K562 (cell line): Measurements from ENCODE around the gene SEC23IP. TPM values are rescaled to one million over a fixed set of nuclear protein-coding genes. Genes with fewer than 3 reads are reported as not detected.

Experiments
- ATAC-seq: fragments of 200-7000 bp; cut with Tn5 transposase; 3 replicates; pipeline ENCODE4 v1.9.1; 2020; ENCODE audit warnings: moderate library complexity
- BruUV-seq: library from RNA; stranded (reverse); fragments of 400-500 nt; replicated peaks from 2 replicates; lab custom pipeline; 2021; lab: Mats Ljungman, UMichigan
- CTCF ChIA-PET: fragments of 300-600 bp; formaldehyde crosslinking; extraction: SDS; loops from one replicate; lab custom pipeline; 2021; ENCODE audit warnings: low intra/inter-chr PET ratio; lab: Yijun Ruan, JAX
- POLR2A ChIA-PET: fragments of 300-600, 350-650 bp; sonication (Branson Sonifier 250); formaldehyde crosslinking; extraction: SDS; loops from one replicate; lab custom pipeline; 2021; ENCODE audit warnings: antibody characterized with exemption, inconsistent platforms; lab: Yijun Ruan, JAX
- DNase-seq, 4 experiments: peaks; one replicate each; pipeline versions ENCODE4 v3.0.0 to v3.0.0-alpha.2; 2011 to 2018; ENCODE audit warnings: low spot score in 3 of 4, mixed read lengths in 3 of 4; ENCODE audit errors: extremely low read depth in 1 of 4
- FAIRE-seq: peaks from 2 replicates; lab custom pipeline; 2011; peaks lifted over from hg19 to GRCh38; lab: Jason Lieb, UNC
- H2AFZ ChIP-seq: 2 replicates; pipeline ENCODE4 v1.6.0; 2011; ENCODE audit warnings: low read depth, low read length, control low read depth, inconsistent platforms
- H3K27ac ChIP-seq: fragments of 200-600 bp; 3 replicates; pipeline ENCODE4 v1.8.0; 2011; ENCODE audit warnings: low read depth, mild to moderate bottlenecking, control low read depth, inconsistent platforms, low read length, moderate library complexity, mixed read lengths; ENCODE audit errors: extremely low read depth
- H3K27me3 ChIP-seq, 2 experiments: fragments of 300-600 bp in 1 of 2; 2 replicates in 1 of 2; 3 replicates in 1 of 2; pipeline versions ENCODE4 v1.6.0 to v1.8.0; 2011; ENCODE audit warnings: inconsistent platforms in 2 of 2, low read length in 2 of 2, mild to moderate bottlenecking in 1 of 2, mixed read lengths in 1 of 2, moderate library complexity in 1 of 2; ENCODE audit not compliant: control insufficient read depth in 2 of 2, insufficient read depth in 2 of 2
- H3K36me3 ChIP-seq: fragments of 300-600 bp; 3 replicates; pipeline ENCODE4 v1.8.0; 2011; ENCODE audit warnings: mild to moderate bottlenecking, low read length, inconsistent platforms; ENCODE audit not compliant: control insufficient read depth, insufficient read depth
- H3K4me1 ChIP-seq, 2 experiments: fragments of 200-600 bp in 1 of 2; replicated peaks in 1 of 2; 2 replicates in 1 of 2; 3 replicates in 1 of 2; pipeline versions ENCODE4 v1.5.1 to v1.8.0; 2011; ENCODE audit warnings: inconsistent platforms in 2 of 2, low read length in 2 of 2, mild to moderate bottlenecking in 1 of 2, mixed read lengths in 1 of 2, moderate library complexity in 1 of 2; ENCODE audit not compliant: control insufficient read depth in 2 of 2, insufficient read depth in 2 of 2
- H3K4me2 ChIP-seq: 2 replicates; pipeline ENCODE4 v1.6.1; 2011; ENCODE audit warnings: low read length, control low read depth, inconsistent platforms, mixed read lengths; ENCODE audit not compliant: insufficient read depth
- H3K4me3 ChIP-seq: fragments of 200-600 bp; sonication (generic), shearing (Covaris generic); 2 replicates; pipeline ENCODE4 v1.5.1; 2016; ENCODE audit warnings: control low read depth, inconsistent platforms
- H3K79me2 ChIP-seq: fragments of 200-600 bp; 3 replicates; pipeline ENCODE4 v1.8.0; 2011; ENCODE audit warnings: low read length, inconsistent platforms; ENCODE audit not compliant: control insufficient read depth, insufficient read depth
- H3K9ac ChIP-seq, 2 experiments: 2 replicates each; pipeline versions ENCODE4 v1.6.0 to v1.6.1; 2011; ENCODE audit warnings: low read depth in 2 of 2, low read length in 2 of 2, control low read depth in 1 of 2, inconsistent platforms in 1 of 2, mild to moderate bottlenecking in 1 of 2, mixed read lengths in 1 of 2; ENCODE audit not compliant: insufficient read depth in 1 of 2
- H3K9me1 ChIP-seq: one replicate; pipeline ENCODE4 v1.6.0; 2011; ENCODE audit warnings: inconsistent platforms, mild to moderate bottlenecking, low read length, moderate library complexity; ENCODE audit not compliant: control insufficient read depth, insufficient read depth
- H3K9me3 ChIP-seq: replicated peaks from 2 replicates; pipeline ENCODE4 v1.5.1; 2011; ENCODE audit warnings: low read depth, low read length, inconsistent platforms; ENCODE audit not compliant: control insufficient read depth, insufficient read depth
- H4K20me1 ChIP-seq: replicated peaks from 2 replicates; pipeline ENCODE4 v1.6.1; 2011; ENCODE audit warnings: low read length, inconsistent platforms, mixed read lengths; ENCODE audit not compliant: control insufficient read depth, insufficient read depth
- EP300 ChIP-seq: IDR thresholded peaks from 2 replicates; pipeline ENCODE4 v1.6.1; 2012; ENCODE audit warnings: low read length, improper control_type of control experiment
- HMG20A ChIP-seq: fragments of 450-650 bp; formaldehyde crosslinking; conservative IDR thresholded peaks from 2 replicates; pipeline ENCODE4 v1.4.0; 2020; ENCODE audit warnings: mild to moderate bottlenecking, mixed read lengths
- KDM1A ChIP-seq, 2 experiments: fragments of 450-650 bp; IDR thresholded peaks; 2 replicates each; pipeline ENCODE4 v1.6.1; 2016; ENCODE audit warnings: mild to moderate bottlenecking in 2 of 2
- NCOA6 ChIP-seq: fragments of 450-650 bp; IDR thresholded peaks from 2 replicates; pipeline ENCODE4 v1.6.1; 2017; ENCODE audit warnings: mild to moderate bottlenecking
- PYGO2 ChIP-seq: fragments of 450-650 bp; IDR thresholded peaks from 2 replicates; pipeline ENCODE4 v1.6.1; 2016; ENCODE audit warnings: mild to moderate bottlenecking, missing genetic modification characterization, moderate library complexity, missing compliant biosample characterization
- RB1 ChIP-seq: fragments of 450-650 bp; IDR thresholded peaks from 2 replicates; pipeline ENCODE4 v1.6.1; 2017; ENCODE audit warnings: low read depth, mild to moderate bottlenecking
- SMARCB1 ChIP-seq: IDR thresholded peaks from 2 replicates; pipeline ENCODE4 v1.6.1; 2011; ENCODE audit warnings: improper control_type of control experiment, low read depth; ENCODE audit not compliant: insufficient read length
- ZNF644 ChIP-seq: fragments of 200-800 bp; sonication (Bioruptor generic); IDR thresholded peaks from 2 replicates; pipeline ENCODE4 v1.6.1; 2016; ENCODE audit warnings: low read depth, missing genetic modification characterization, missing compliant biosample characterization
- ZNF780A ChIP-seq: fragments of 250-450 bp; sonication (Bioruptor Pico); IDR thresholded peaks from 2 replicates; pipeline ENCODE4 v1.5.0; 2021; ENCODE audit warnings: mild to moderate bottlenecking
- ZNF79 ChIP-seq: fragments of 250-450 bp; sonication (Bioruptor Pico); IDR thresholded peaks from 2 replicates; pipeline ENCODE4 v1.4.0; 2020; ENCODE audit warnings: low read depth, mild to moderate bottlenecking, moderate library complexity
- WGBS: fragments of 100-300 bp; shearing (Covaris generic); methylation state at CpG from one replicate; pipeline ENCODE4 v1.1.6; 2016; ENCODE audit warnings: low coverage, mixed read lengths; ENCODE audit not compliant: insufficient coverage; ENCODE audit errors: missing lambda C conversion rate; 5-methylcytosine and 5-hydroxymethylcytosine counted together
- in situ Hi-C: fragments of 300-500 bp; cut with MboI; formaldehyde crosslinking; loops from 4 replicates; pipeline ENCODE4 v1.15.0; 2018; ENCODE audit warnings: inconsistent platforms, mixed read lengths
- intact Hi-C: fragments of 100-400 bp; cut with micrococcal nuclease; formaldehyde crosslinking; loops from 2 replicates; pipeline ENCODE4 v1.14.2; 2022
- polyA plus RNA-seq, 8 experiments: library from polyadenylated mRNA; depleted of rRNA in 4 of 8; stranded (reverse) in 5 of 8; unstranded in 3 of 8; fragments of >200 nt; fragmentation: Nextera tagmentation in 2 of 8; fragmentation: Illumina TruSeq in 1 of 8; extraction: Ambion mirVana in 2 of 8; extraction: Trizol in 1 of 8; gene quantifications; 2 replicates each; pipeline versions ENCODE4 v1.2.1 to v1.2.3, GENCODE V29; 2011 to 2014; ENCODE audit warnings: inconsistent platforms in 1 of 8, missing spikeins in 1 of 8
- total RNA-seq, 7 experiments: library from RNA; depleted of rRNA in 6 of 7; stranded (reverse); fragments of >200 nt in 6 of 7; fragmentation: Illumina TruSeq in 2 of 7; extraction: Trizol in 2 of 7; gene quantifications; 2 replicates each; pipeline versions ENCODE4 v1.2.1 to v1.2.3, GENCODE V29; 2011 to 2021; ENCODE audit warnings: low replicate concordance in 1 of 7
- TF ChIP-seq, protein P1 (sequence below): conservative IDR thresholded peaks from 2 replicates; pipeline ENCODE4 v1.6.1; 2011; ENCODE audit warnings: low read depth, mild to moderate bottlenecking, low read length; ENCODE audit not compliant: control insufficient read depth
- TF ChIP-seq, protein P2 (sequence below): fragments of 250-450 bp; sonication (Bioruptor Pico); IDR thresholded peaks from 2 replicates; pipeline ENCODE4 v1.5.0; 2022; ENCODE audit warnings: mild to moderate bottlenecking
- TF ChIP-seq, protein P3 (sequence below): fragments of 450-650 bp; formaldehyde crosslinking; IDR thresholded peaks from 2 replicates; pipeline ENCODE4 v1.4.0; 2020; ENCODE audit warnings: mild to moderate bottlenecking, moderate library complexity
- TF ChIP-seq, protein P4 (sequence below): fragments of 150-350 bp; IDR thresholded peaks from 2 replicates; pipeline ENCODE4 v1.6.1; 2014; ENCODE audit warnings: low read depth, mild to moderate bottlenecking, low read length, borderline replicate concordance

The SEC23IP gene
- total and polyA plus RNA-seq, 9 of the 15 experiments (the other 6 are each of a cell fraction or from before 2014, with no cell fraction given), result 15.8 to 38.4 (median 22.5) TPM

DNA sequence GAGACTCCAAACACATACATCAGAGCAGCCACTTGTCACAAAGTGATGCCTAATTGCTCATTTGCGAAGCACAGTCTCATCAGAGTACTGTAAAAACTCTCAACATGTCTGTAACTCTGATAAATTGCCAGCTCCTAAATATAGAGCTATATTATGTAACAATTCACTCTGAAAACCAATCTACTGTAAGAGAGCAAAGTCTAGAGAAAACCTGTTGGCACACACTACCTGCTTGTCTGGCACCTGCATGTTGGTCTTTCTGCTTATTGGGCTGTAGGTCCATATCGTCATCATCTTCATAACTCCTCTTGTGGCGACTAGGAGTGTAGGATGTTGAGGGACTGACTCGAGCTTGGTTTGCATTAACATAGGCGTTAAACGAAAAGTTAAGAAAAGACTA, 39.7 kb upstream of the SEC23IP start (continued):
- TF ChIP-seq, protein P1, sequence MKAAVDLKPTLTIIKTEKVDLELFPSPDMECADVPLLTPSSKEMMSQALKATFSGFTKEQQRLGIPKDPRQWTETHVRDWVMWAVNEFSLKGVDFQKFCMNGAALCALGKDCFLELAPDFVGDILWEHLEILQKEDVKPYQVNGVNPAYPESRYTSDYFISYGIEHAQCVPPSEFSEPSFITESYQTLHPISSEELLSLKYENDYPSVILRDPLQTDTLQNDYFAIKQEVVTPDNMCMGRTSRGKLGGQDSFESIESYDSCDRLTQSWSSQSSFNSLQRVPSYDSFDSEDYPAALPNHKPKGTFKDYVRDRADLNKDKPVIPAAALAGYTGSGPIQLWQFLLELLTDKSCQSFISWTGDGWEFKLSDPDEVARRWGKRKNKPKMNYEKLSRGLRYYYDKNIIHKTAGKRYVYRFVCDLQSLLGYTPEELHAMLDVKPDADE, result no peak
- TF ChIP-seq NCOA6 (no peak), PYGO2 (tag) (no peak)

DNA sequence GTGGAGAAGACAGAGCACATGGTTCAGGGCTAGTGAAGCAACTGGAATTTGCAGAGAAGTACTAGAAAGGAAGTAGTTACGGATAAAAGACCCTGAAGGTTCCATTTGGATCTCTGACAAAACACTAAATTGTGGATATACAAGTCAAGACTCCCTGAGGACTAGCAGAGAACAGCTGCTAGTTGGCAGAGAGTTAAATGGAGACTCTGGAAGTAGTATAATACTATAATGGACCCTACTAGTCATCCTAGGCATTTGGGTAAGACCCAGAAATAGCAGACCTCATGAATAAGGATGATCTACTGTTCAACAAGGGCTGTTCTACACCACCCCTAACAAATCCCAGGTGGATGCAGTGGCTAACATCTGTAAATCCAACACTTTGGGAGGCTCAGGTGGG, 39.0 kb upstream of the SEC23IP start:
- in situ Hi-C loops (loop anchor here (5.0 kb wide), 1 partner anchor 101 kb away; no protein-coding TSS in a partner anchor), intact Hi-C loops (no loop called here)
- Histone ChIP-seq H4K20me1 (no peaks in the 10 kb centered on the region), H3K4me3 (no peak overlapping the region), H3K9me1 (no peaks in the 10 kb centered on the region), H2AFZ (no peak overlapping the region)
- WGBS, result 100% methylated on average over 1 of the region's 1 CpG
- DNase-seq, result no peak
- no peak for ATAC-seq
- POLR2A ChIA-PET, result interaction anchor here (0.7 kb wide), 1 partner anchor 189 kb away, joined by 3 read pairs; no protein-coding TSS in a partner anchor
- no TSS peak for BruUV-seq
- TF ChIP-seq RB1, result no peak
- TF ChIP-seq ZNF780A (CRISPR knock-in tag), result no peak
- no peak for TF ChIP-seq ZNF644 (tag)
- no peak for TF ChIP-seq ZNF79 (CRISPR knock-in tag)
- TF ChIP-seq KDM1A (IDR thresholded peaks at IDR 0.05), result no peak
- no peak for TF ChIP-seq HMG20A
- TF ChIP-seq, protein P2, sequence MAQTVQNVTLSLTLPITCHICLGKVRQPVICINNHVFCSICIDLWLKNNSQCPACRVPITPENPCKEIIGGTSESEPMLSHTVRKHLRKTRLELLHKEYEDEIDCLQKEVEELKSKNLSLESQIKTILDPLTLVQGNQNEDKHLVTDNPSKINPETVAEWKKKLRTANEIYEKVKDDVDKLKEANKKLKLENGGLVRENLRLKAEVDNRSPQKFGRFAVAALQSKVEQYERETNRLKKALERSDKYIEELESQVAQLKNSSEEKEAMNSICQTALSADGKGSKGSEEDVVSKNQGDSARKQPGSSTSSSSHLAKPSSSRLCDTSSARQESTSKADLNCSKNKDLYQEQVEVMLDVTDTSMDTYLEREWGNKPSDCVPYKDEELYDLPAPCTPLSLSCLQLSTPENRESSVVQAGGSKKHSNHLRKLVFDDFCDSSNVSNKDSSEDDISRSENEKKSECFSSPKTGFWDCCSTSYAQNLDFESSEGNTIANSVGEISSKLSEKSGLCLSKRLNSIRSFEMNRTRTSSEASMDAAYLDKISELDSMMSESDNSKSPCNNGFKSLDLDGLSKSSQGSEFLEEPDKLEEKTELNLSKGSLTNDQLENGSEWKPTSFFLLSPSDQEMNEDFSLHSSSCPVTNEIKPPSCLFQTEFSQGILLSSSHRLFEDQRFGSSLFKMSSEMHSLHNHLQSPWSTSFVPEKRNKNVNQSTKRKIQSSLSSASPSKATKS (CRISPR knock-in tag), result no peak
- no peak for TF ChIP-seq EP300
- TF ChIP-seq SMARCB1, result no peak
- TF ChIP-seq, protein P3, sequence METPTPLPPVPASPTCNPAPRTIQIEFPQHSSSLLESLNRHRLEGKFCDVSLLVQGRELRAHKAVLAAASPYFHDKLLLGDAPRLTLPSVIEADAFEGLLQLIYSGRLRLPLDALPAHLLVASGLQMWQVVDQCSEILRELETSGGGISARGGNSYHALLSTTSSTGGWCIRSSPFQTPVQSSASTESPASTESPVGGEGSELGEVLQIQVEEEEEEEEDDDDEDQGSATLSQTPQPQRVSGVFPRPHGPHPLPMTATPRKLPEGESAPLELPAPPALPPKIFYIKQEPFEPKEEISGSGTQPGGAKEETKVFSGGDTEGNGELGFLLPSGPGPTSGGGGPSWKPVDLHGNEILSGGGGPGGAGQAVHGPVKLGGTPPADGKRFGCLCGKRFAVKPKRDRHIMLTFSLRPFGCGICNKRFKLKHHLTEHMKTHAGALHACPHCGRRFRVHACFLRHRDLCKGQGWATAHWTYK (CRISPR knock-in tag), result no peak
- TF ChIP-seq, protein P4, sequence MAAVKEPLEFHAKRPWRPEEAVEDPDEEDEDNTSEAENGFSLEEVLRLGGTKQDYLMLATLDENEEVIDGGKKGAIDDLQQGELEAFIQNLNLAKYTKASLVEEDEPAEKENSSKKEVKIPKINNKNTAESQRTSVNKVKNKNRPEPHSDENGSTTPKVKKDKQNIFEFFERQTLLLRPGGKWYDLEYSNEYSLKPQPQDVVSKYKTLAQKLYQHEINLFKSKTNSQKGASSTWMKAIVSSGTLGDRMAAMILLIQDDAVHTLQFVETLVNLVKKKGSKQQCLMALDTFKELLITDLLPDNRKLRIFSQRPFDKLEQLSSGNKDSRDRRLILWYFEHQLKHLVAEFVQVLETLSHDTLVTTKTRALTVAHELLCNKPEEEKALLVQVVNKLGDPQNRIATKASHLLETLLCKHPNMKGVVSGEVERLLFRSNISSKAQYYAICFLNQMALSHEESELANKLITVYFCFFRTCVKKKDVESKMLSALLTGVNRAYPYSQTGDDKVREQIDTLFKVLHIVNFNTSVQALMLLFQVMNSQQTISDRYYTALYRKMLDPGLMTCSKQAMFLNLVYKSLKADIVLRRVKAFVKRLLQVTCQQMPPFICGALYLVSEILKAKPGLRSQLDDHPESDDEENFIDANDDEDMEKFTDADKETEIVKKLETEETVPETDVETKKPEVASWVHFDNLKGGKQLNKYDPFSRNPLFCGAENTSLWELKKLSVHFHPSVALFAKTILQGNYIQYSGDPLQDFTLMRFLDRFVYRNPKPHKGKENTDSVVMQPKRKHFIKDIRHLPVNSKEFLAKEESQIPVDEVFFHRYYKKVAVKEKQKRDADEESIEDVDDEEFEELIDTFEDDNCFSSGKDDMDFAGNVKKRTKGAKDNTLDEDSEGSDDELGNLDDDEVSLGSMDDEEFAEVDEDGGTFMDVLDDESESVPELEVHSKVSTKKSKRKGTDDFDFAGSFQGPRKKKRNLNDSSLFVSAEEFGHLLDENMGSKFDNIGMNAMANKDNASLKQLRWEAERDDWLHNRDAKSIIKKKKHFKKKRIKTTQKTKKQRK, result no peak
- TF ChIP-seq, all 486 proteins: peak for 0
- Histone ChIP-seq H3K36me3 (peaks cover 71% of the 10 kb centered on the region), H3K27ac (no peak overlapping the region), H3K4me1 (no peaks in the 10 kb centered on the region), H3K4me2 (no peak overlapping the region), H3K9ac (no peak overlapping the region), H3K27me3 (no peaks in the 10 kb centered on the region), H3K9me3 (no peaks in the 10 kb centered on the region), H3K79me2 (peaks cover 7% of the 10 kb centered on the region; the same call in 1 of the 3 replicates)
- no peak for FAIRE-seq
- CTCF ChIA-PET, result no interaction called here
